GM23248 (cell line): ENCODE results near the gene CMSS1. TPM values are rescaled to one million over a fixed set of nuclear protein-coding genes. Genes with fewer than 3 reads are reported as not detected.

Experiments
- DNase-seq: peaks from one replicate; pipeline ENCODE4 v3.0.0-alpha.2; 2015
- H2AFZ ChIP-seq: fragments of 200-600 bp; sonication (generic); 2 replicates; pipeline ENCODE4 v1.6.1; 2016; ENCODE audit warnings: antibody characterized with exemption
- H3F3A ChIP-seq: fragments of 200-600 bp; sonication (generic); 2 replicates; pipeline ENCODE4 v1.6.1; 2016; ENCODE audit warnings: mild to moderate bottlenecking, antibody characterized with exemption, mixed run types; ENCODE audit not compliant: insufficient read depth
- H3K27ac ChIP-seq: fragments of 200-600 bp; sonication (generic); 2 replicates; pipeline ENCODE4 v1.5.1; 2016; ENCODE audit warnings: mild to moderate bottlenecking
- H3K27me3 ChIP-seq: fragments of 200-600 bp; sonication (generic); replicated peaks from 2 replicates; pipeline ENCODE4 v1.6.1; 2016; ENCODE audit warnings: mild to moderate bottlenecking; ENCODE audit not compliant: insufficient read depth
- H3K36me3 ChIP-seq: fragments of 200-600 bp; sonication (generic); 2 replicates; pipeline ENCODE4 v1.6.1; 2016; ENCODE audit warnings: low read depth, mild to moderate bottlenecking
- H3K4me1 ChIP-seq: fragments of 200-600 bp; sonication (generic); 2 replicates; pipeline ENCODE4 v1.6.1; 2016; ENCODE audit warnings: mild to moderate bottlenecking; ENCODE audit not compliant: insufficient read depth
- H3K4me2 ChIP-seq: fragments of 200-600 bp; sonication (generic); one replicate; pipeline ENCODE4 v1.6.1; 2016; ENCODE audit warnings: mild to moderate bottlenecking; ENCODE audit not compliant: unreplicated experiment
- H3K4me3 ChIP-seq: fragments of 200-600 bp; sonication (generic); 2 replicates; pipeline ENCODE4 v1.5.1; 2016; ENCODE audit warnings: mild to moderate bottlenecking
- H3K79me2 ChIP-seq: fragments of 200-600 bp; sonication (generic); 2 replicates; pipeline ENCODE4 v1.6.1; 2016; ENCODE audit warnings: mild to moderate bottlenecking; ENCODE audit not compliant: insufficient read depth
- H3K9ac ChIP-seq: fragments of 200-600 bp; sonication (generic); 2 replicates; pipeline ENCODE4 v1.6.1; 2016; ENCODE audit warnings: mild to moderate bottlenecking
- H3K9me2 ChIP-seq: fragments of 200-600 bp; sonication (generic); 2 replicates; pipeline ENCODE4 v1.6.1; 2016; ENCODE audit warnings: mixed run types, mild to moderate bottlenecking, moderate library complexity; ENCODE audit not compliant: insufficient read depth
- H3K9me3 ChIP-seq: fragments of 200-600 bp; sonication (generic); one replicate; pipeline ENCODE4 v1.6.1; 2017; ENCODE audit warnings: low read depth
- H4K20me1 ChIP-seq: fragments of 200-600 bp; sonication (generic); 2 replicates; pipeline ENCODE4 v1.6.0; 2016; ENCODE audit not compliant: insufficient read depth
- EZH2 ChIP-seq: fragments of 200-600 bp; sonication (generic); IDR thresholded peaks from 2 replicates; pipeline ENCODE4 v1.6.1; 2018; ENCODE audit warnings: antibody characterized with exemption, mild to moderate bottlenecking; ENCODE audit not compliant: insufficient read depth, poor library complexity, severe bottlenecking
- EZH2phosphoT487 ChIP-seq: fragments of 200-600 bp; sonication (generic); IDR thresholded peaks from 2 replicates; pipeline ENCODE4 v1.6.1; 2018; ENCODE audit warnings: antibody characterized with exemption, moderate library complexity, mild to moderate bottlenecking, low read depth; ENCODE audit not compliant: insufficient read depth
- WGBS, 2 experiments: methylation state at CpG; one replicate each; pipeline ENCODE4 v1.1.6; 2015 to 2017; ENCODE audit warnings: low lambda C conversion rate in 2 of 2, low coverage in 1 of 2; ENCODE audit errors: missing lambda C conversion rate in 2 of 2; 5-methylcytosine and 5-hydroxymethylcytosine counted together
- in situ Hi-C: fragments of 300-500 bp; cut with MboI; formaldehyde crosslinking; loops from 2 replicates; pipeline ENCODE4 v1.15.0; 2020
- polyA plus RNA-seq: library from polyadenylated mRNA; unstranded; fragments of >200 nt; fragmentation: Nextera tagmentation; extraction: Ambion mirVana; gene quantifications from 2 replicates; pipeline ENCODE4 v1.2.1, GENCODE V29; 2016
- total RNA-seq: library from RNA; depleted of rRNA; stranded (reverse); fragments of >200 nt; shearing (Covaris generic); gene quantifications from 2 replicates; pipeline ENCODE4 v1.2.3, GENCODE V29; 2014

Gene CMSS1
- total and polyA plus RNA-seq, 2 experiments from 2014 or later = 17.2 to 26.6 TPM

DNA sequence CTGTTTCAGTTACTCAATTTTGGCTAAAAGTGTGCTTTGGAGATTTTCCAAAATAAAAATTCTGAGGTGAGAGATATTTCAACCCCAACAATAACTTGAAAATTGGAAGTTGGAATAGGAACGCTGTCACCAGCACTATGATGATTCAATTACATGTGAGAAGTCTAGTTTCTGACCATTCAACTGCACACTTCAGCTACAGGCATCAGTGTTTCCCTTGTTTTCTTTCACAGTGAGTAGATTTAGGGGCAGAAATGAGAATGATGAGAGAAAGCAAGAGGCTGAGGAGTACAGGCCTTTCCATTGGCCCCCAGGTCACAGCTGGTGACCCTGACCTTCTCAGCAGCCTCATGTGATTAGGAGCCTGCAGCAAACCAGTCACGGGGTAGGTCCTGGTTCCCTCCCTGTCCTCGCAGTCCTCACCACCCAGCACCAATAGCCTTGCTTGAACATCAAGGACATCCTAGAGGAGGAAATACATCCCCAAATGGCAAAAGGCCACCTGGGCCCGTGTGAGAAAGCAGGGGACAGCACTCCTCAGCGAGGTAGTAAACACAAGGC is 306.6 kb downstream of the CMSS1 start:
- Histone ChIP-seq H3F3A (no peaks in the 10 kb centered on the region), H3K36me3 (no peaks in the 10 kb centered on the region), H3K4me2 (no peak overlapping the region), H3K4me1 (no peaks in the 10 kb centered on the region), H3K4me3 (no peak overlapping the region), H3K27me3 (no peaks in the 10 kb centered on the region), H2AFZ (no peak overlapping the region), H3K9me3 (no peaks in the 10 kb centered on the region), H3K9me2 (no peaks in the 10 kb centered on the region), H3K9ac (no peak overlapping the region), H4K20me1 (no peaks in the 10 kb centered on the region), H3K27ac (no peak overlapping the region), H3K79me2 (no peaks in the 10 kb centered on the region)
- TF ChIP-seq EZH2phosphoT487 (no peak), EZH2 (no peak)
- in situ Hi-C loops = no loop called here
- no peak for DNase-seq
- 78 to 81% methylated on average over 5 of the region's 5 CpGs for WGBS, 2 experiments

DNA sequence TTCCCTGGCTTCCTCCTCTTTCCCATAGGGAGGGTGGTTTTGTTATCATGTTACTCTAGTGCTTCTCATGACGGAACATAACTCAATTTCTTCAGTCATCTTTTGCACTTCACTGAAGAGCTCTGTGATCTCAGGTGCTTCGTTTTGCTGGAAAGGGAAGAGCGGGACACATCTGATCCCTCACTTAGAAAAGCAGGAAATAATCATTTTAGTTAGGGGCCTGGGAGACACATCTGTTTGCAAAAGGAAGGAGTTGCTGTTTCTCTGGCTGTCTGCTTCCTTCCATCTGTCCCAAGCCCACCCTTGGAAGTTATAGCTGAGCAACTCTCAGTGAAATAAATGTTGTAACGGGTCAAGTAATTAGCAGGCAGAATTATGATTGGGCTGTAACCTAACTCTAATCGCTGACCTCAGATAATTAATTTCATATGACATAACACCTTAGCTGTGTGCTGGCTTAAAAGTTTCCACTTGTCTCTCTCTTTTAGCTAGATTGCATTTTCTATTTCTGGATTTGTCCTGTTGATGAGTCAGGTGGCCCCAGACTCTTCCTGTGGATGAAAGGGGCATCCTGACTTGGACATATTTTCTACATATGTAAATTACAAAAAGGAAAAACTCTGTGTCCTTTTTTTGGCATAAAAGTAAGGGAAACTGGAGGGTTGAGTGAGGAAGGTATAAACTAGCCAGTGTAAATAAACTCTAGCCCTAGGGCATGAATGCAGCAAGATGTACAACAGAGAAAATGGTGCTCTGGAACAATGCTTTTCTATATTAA is 307.7 kb downstream of the CMSS1 start:
- DNase-seq = peak; percentile 6
- Histone ChIP-seq H3K9me2 (no peaks in the 10 kb centered on the region), H3K4me2 (no peak overlapping the region), H3F3A (no peaks in the 10 kb centered on the region), H3K27ac (no peak overlapping the region), H3K9ac (no peak overlapping the region), H3K79me2 (no peaks in the 10 kb centered on the region), H3K4me1 (no peaks in the 10 kb centered on the region), H3K36me3 (no peaks in the 10 kb centered on the region), H4K20me1 (no peaks in the 10 kb centered on the region), H2AFZ (no peak overlapping the region), H3K27me3 (no peaks in the 10 kb centered on the region), H3K9me3 (no peaks in the 10 kb centered on the region), H3K4me3 (no peak overlapping the region)
- WGBS, 2 experiments = 73 to 75% methylated on average over 5 of the region's 5 CpGs
- TF ChIP-seq EZH2 (no peak), EZH2phosphoT487 (no peak)
- in situ Hi-C loops = no loop called here

DNA sequence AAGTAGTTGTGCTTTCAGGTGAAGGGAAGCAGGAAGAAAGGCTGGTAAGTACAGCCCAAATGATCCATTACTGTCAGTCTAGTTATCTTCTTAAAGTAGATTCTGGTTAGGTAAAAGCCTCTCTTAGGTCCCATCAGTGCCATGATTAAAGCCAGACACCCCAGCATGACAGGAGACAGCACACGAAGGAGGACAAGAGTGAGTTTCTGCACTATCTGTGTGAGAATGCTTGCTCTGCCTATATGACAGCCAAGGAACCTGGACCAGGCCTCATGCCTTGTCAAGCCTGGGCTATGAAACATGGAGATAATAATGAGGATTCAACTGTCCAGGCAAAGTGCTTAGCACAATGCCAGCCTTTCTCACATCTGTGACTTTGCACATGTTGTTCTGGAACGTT is 310.1 kb downstream of the CMSS1 start:
- H2AFZ ChIP-seq = no peak overlapping the region
- in situ Hi-C loops = no loop called here
- no peak overlapping the region for H3K9ac ChIP-seq
- H3K4me2 ChIP-seq = no peak overlapping the region
- no peaks in the 10 kb centered on the region for H3K27me3 ChIP-seq
- H3K79me2 ChIP-seq = no peaks in the 10 kb centered on the region
- no peak overlapping the region for H3K27ac ChIP-seq
- H4K20me1 ChIP-seq = no peaks in the 10 kb centered on the region
- no peak for DNase-seq
- H3K9me3 ChIP-seq = no peaks in the 10 kb centered on the region
- no peak overlapping the region for H3K4me3 ChIP-seq
- H3F3A ChIP-seq = no peaks in the 10 kb centered on the region
- WGBS, 2 experiments = 47 to 59% methylated on average over 2 of the region's 2 CpGs
- H3K9me2 ChIP-seq = no peaks in the 10 kb centered on the region
- no peak for TF ChIP-seq EZH2
- TF ChIP-seq EZH2phosphoT487 = no peak
- H3K36me3 ChIP-seq = no peaks in the 10 kb centered on the region
- H3K4me1 ChIP-seq = no peaks in the 10 kb centered on the region

DNA sequence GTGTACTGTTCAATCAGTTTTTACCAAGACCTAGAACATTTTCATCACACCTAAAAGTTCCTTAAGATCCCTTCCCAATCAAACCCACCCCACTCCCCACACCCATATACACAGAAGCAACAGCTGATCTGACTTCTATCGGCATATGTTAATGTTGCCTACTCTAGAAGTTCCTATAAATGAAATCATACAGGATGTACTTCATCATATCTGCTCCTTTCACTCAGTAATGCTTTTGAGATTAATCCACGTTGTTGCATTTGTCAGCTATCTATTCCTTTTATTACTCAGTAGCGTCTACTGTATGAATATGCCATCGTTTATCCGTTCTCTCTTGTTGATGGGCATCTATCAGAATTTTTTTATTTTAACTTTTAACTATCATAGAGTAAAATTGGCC is 310.9 kb downstream of the CMSS1 start:
- Histone ChIP-seq H3K4me2 (no peak overlapping the region), H3K4me3 (no peak overlapping the region), H3K79me2 (no peaks in the 10 kb centered on the region), H3K27me3 (no peaks in the 10 kb centered on the region), H4K20me1 (no peaks in the 10 kb centered on the region), H3K4me1 (no peaks in the 10 kb centered on the region), H3F3A (no peaks in the 10 kb centered on the region), H3K36me3 (no peaks in the 10 kb centered on the region), H3K27ac (no peak overlapping the region), H2AFZ (no peak overlapping the region), H3K9ac (no peak overlapping the region), H3K9me2 (no peaks in the 10 kb centered on the region), H3K9me3 (no peaks in the 10 kb centered on the region)
- 85% methylated on average over 5 of the region's 5 CpGs for WGBS, 2 experiments
- in situ Hi-C loops = no loop called here
- no peak for DNase-seq
- TF ChIP-seq EZH2phosphoT487 (no peak), EZH2 (no peak)
